ENCODE data around the gene DVL3. TPM values are rescaled to one million over a fixed set of nuclear protein-coding genes. Genes with fewer than 3 reads are reported as not detected.

The DVL3 gene
- total and polyA plus RNA-seq, 2 experiments from 2014 or later = 25.6 to 55.5 TPM

DNA sequence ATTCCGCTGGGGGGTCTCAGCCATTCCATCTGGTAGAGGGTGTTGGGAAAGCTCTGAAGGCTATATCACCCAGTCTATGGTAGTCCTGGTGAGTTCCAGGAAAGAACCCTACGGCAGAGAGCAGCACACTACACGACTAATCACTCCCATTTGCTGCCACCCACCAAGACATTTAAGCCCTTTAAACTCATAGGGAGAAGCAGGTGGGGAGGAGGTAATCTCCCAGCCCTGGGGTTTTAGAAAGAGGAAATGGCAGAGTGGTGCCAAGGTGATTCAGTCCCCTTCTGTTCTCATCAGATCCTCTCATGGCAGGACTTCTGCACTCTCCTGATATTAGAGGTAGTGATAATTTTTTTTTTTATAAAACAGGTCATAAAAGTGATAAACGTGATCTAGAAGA is 63.6 kb downstream of the DVL3 start:
- Histone ChIP-seq H3K9me2 (ENCODE audit: insufficient read depth) (no peaks in the 10 kb centered on the region), H3K27me3 (ENCODE audit: insufficient read depth) (no peaks in the 10 kb centered on the region), H3K36me3 (ENCODE audit: insufficient read depth) (no peaks in the 10 kb centered on the region), H4K20me1 (replicated peaks; ENCODE audit: insufficient read depth) (0 out of 2 replicates have a peak, but pooled peaks cover 4% of the 10 kb centered on the region), H3F3A (replicated peaks; ENCODE audit: low read depth) (no peaks in the 10 kb centered on the region), H3K79me2 (replicated peaks; ENCODE audit: insufficient read depth) (no peaks in the 10 kb centered on the region), H3K27ac (ENCODE audit: low read depth) (no peak overlapping the region), H2AFZ (no peak overlapping the region), H3K4me1 (ENCODE audit: insufficient read depth) (no peaks in the 10 kb centered on the region), H3K4me2 (no peak overlapping the region), H3K4me3 (no peak overlapping the region)
- H3K27ac Mint-ChIP-seq = no peak overlapping the region
- ATAC-seq (no peak), DNase-seq (ENCODE audit: low spot score) (no peak)
- no peak for TF ChIP-seq EZH2 (IDR thresholded peaks at IDR 0.05; ENCODE audit: low read depth, unreplicated experiment)
- no peak for TF ChIP-seq POLR2AphosphoS5 (IDR thresholded peaks at IDR 0.05; ENCODE audit: low read depth)
- no peak for TF ChIP-seq EZH2phosphoT487 (IDR thresholded peaks at IDR 0.05; ENCODE audit: unreplicated experiment)
- TF ChIP-seq, protein P1, sequence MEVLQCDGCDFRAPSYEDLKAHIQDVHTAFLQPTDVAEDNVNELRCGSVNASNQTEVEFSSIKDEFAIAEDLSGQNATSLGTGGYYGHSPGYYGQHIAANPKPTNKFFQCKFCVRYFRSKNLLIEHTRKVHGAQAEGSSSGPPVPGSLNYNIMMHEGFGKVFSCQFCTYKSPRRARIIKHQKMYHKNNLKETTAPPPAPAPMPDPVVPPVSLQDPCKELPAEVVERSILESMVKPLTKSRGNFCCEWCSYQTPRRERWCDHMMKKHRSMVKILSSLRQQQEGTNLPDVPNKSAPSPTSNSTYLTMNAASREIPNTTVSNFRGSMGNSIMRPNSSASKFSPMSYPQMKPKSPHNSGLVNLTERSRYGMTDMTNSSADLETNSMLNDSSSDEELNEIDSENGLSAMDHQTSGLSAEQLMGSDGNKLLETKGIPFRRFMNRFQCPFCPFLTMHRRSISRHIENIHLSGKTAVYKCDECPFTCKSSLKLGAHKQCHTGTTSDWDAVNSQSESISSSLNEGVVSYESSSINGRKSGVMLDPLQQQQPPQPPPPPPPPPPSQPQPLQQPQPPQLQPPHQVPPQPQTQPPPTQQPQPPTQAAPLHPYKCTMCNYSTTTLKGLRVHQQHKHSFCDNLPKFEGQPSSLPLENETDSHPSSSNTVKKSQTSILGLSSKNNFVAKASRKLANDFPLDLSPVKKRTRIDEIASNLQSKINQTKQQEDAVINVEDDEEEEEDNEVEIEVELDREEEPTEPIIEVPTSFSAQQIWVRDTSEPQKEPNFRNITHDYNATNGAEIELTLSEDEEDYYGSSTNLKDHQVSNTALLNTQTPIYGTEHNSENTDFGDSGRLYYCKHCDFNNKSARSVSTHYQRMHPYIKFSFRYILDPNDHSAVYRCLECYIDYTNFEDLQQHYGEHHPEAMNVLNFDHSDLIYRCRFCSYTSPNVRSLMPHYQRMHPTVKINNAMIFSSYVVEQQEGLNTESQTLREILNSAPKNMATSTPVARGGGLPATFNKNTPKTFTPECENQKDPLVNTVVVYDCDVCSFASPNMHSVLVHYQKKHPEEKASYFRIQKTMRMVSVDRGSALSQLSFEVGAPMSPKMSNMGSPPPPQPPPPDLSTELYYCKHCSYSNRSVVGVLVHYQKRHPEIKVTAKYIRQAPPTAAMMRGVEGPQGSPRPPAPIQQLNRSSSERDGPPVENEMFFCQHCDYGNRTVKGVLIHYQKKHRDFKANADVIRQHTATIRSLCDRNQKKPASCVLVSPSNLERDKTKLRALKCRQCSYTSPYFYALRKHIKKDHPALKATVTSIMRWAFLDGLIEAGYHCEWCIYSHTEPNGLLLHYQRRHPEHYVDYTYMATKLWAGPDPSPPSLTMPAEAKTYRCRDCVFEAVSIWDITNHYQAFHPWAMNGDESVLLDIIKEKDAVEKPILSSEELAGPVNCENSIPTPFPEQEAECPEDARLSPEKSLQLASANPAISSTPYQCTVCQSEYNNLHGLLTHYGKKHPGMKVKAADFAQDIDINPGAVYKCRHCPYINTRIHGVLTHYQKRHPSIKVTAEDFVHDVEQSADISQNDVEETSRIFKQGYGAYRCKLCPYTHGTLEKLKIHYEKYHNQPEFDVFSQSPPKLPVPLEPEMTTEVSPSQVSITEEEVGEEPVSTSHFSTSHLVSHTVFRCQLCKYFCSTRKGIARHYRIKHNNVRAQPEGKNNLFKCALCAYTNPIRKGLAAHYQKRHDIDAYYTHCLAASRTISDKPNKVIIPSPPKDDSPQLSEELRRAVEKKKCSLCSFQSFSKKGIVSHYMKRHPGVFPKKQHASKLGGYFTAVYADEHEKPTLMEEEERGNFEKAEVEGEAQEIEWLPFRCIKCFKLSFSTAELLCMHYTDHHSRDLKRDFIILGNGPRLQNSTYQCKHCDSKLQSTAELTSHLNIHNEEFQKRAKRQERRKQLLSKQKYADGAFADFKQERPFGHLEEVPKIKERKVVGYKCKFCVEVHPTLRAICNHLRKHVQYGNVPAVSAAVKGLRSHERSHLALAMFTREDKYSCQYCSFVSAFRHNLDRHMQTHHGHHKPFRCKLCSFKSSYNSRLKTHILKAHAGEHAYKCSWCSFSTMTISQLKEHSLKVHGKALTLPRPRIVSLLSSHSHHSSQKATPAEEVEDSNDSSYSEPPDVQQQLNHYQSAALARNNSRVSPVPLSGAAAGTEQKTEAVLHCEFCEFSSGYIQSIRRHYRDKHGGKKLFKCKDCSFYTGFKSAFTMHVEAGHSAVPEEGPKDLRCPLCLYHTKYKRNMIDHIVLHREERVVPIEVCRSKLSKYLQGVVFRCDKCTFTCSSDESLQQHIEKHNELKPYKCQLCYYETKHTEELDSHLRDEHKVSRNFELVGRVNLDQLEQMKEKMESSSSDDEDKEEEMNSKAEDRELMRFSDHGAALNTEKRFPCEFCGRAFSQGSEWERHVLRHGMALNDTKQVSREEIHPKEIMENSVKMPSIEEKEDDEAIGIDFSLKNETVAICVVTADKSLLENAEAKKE (CRISPR knock-in tag; IDR thresholded peaks at IDR 0.05) = no peak
- TF ChIP-seq, protein P2, sequence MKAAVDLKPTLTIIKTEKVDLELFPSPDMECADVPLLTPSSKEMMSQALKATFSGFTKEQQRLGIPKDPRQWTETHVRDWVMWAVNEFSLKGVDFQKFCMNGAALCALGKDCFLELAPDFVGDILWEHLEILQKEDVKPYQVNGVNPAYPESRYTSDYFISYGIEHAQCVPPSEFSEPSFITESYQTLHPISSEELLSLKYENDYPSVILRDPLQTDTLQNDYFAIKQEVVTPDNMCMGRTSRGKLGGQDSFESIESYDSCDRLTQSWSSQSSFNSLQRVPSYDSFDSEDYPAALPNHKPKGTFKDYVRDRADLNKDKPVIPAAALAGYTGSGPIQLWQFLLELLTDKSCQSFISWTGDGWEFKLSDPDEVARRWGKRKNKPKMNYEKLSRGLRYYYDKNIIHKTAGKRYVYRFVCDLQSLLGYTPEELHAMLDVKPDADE (IDR thresholded peaks at IDR 0.05) = no peak
- TF ChIP-seq ZNF114 (CRISPR knock-in tag; IDR thresholded peaks at IDR 0.05) = no peak
- TF ChIP-seq, protein P3, sequence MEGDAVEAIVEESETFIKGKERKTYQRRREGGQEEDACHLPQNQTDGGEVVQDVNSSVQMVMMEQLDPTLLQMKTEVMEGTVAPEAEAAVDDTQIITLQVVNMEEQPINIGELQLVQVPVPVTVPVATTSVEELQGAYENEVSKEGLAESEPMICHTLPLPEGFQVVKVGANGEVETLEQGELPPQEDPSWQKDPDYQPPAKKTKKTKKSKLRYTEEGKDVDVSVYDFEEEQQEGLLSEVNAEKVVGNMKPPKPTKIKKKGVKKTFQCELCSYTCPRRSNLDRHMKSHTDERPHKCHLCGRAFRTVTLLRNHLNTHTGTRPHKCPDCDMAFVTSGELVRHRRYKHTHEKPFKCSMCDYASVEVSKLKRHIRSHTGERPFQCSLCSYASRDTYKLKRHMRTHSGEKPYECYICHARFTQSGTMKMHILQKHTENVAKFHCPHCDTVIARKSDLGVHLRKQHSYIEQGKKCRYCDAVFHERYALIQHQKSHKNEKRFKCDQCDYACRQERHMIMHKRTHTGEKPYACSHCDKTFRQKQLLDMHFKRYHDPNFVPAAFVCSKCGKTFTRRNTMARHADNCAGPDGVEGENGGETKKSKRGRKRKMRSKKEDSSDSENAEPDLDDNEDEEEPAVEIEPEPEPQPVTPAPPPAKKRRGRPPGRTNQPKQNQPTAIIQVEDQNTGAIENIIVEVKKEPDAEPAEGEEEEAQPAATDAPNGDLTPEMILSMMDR (conservative IDR thresholded peaks at IDR 0.05; ENCODE audit: low read depth in 2 of 2) = no peak
- TF ChIP-seq ZNF331 (CRISPR knock-in tag; IDR thresholded peaks at IDR 0.05; ENCODE audit: low read depth) = no peak
- no peak for TF ChIP-seq CREB1 (CRISPR knock-in tag; IDR thresholded peaks at IDR 0.05; ENCODE audit: low read depth)
- TF ChIP-seq JUNB (IDR thresholded peaks at IDR 0.05; ENCODE audit: unreplicated experiment) = no peak
- TF ChIP-seq NANOG (IDR thresholded peaks at IDR 0.05; ENCODE audit: borderline replicate concordance) = no peak
- TF ChIP-seq, protein P4, sequence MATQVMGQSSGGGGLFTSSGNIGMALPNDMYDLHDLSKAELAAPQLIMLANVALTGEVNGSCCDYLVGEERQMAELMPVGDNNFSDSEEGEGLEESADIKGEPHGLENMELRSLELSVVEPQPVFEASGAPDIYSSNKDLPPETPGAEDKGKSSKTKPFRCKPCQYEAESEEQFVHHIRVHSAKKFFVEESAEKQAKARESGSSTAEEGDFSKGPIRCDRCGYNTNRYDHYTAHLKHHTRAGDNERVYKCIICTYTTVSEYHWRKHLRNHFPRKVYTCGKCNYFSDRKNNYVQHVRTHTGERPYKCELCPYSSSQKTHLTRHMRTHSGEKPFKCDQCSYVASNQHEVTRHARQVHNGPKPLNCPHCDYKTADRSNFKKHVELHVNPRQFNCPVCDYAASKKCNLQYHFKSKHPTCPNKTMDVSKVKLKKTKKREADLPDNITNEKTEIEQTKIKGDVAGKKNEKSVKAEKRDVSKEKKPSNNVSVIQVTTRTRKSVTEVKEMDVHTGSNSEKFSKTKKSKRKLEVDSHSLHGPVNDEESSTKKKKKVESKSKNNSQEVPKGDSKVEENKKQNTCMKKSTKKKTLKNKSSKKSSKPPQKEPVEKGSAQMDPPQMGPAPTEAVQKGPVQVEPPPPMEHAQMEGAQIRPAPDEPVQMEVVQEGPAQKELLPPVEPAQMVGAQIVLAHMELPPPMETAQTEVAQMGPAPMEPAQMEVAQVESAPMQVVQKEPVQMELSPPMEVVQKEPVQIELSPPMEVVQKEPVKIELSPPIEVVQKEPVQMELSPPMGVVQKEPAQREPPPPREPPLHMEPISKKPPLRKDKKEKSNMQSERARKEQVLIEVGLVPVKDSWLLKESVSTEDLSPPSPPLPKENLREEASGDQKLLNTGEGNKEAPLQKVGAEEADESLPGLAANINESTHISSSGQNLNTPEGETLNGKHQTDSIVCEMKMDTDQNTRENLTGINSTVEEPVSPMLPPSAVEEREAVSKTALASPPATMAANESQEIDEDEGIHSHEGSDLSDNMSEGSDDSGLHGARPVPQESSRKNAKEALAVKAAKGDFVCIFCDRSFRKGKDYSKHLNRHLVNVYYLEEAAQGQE (IDR thresholded peaks at IDR 0.05; ENCODE audit: unreplicated experiment) = no peak
- TF ChIP-seq STAT1 (IDR thresholded peaks at IDR 0.05; ENCODE audit: unreplicated experiment) = no peak
- no peaks in the 10 kb centered on the region for H3K36me3 Mint-ChIP-seq (ENCODE audit: low read depth)
- H3K4me3 Mint-ChIP-seq = no peak overlapping the region
- peaks cover 5% of the 10 kb centered on the region for H3K27me3 Mint-ChIP-seq (ENCODE audit: insufficient read depth, low read depth, poor library complexity)
- H3K9me3 Mint-ChIP-seq = no peaks in the 10 kb centered on the region
- no peaks in the 10 kb centered on the region for H3K4me1 Mint-ChIP-seq
